T-helper 22 cell (primary cell): ENCODE results near the gene CLSTN2.

ENCODE experiments used
- DNase-seq: peaks from one replicate; pipeline ENCODE4 v3.0.0-alpha.2; 2020; ENCODE audit warnings: low read depth

The CLSTN2 gene

DNA sequence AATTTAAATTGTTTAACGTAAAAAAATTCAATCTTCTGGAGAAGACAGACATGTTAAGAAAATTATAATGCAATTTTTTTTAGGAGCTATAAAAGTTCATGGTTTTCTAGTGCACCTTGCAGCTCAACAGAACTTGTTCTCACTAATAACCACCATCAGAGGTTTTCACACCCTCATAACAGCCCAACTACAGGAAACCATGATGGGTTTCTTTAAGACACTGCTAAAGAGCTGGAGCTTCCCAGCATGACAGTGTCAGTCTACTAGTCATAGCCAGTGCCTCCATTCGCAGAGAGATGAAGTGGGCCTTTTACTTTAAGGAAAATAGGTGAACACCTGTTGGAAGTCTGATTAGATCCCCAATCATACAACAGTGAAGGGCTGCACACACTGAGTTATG lies 518.8 kb downstream of the CLSTN2 start:
- DNase-seq = no peak

DNA sequence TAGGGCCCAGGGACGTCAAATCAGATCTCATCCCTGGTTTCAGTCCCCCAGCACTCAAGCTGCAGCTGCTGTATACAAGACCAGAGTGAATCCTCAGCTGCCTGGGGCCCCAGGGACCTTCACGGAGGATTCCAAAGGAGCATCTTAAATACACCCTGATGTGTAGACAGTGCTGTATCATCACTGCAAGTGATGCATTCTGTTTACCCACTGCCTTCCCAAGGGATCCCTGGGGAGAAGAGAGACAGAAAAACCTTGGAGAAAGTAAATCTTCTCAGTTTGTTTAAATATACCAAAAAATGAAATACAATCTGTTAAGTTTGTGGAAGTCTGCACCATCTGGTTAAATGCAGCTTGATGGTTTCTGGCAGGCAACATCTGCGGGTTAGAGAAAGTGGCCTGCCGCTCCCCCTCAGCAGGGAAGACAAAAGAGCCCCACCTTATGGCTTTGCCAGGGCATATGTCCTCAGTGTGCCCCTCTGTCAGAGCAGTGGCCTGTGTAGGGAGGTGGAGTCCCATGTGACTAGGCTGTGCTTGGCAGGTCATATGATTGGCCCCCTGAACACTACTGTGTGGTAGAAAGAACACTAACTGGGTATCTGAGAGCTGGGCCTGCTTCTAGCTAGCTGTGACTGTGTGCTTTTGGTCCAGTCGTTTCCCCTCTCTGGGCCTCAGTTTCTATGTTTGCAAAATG lies 520.7 kb downstream of the CLSTN2 start:
- DNase-seq = no peak

DNA sequence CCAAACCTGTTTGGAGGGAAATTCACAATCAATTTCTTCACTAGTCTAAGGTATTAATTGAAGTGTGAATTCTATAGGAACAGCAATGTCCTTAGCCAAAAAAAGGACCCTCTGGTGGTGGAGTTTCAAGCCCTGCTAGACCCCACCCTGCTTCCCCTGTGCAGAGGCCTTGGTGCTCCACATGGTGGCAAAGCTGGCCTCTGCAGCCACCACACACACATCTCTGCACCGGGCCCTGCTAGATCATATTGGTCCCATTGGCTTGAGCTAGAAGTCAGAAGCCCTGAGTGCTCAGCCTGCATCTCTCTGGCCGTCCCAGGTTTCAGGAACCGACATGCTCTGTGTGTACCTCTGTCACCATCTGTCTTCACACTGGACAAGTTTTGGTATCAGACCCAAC lies 522.0 kb downstream of the CLSTN2 start:
- no peak for DNase-seq

DNA sequence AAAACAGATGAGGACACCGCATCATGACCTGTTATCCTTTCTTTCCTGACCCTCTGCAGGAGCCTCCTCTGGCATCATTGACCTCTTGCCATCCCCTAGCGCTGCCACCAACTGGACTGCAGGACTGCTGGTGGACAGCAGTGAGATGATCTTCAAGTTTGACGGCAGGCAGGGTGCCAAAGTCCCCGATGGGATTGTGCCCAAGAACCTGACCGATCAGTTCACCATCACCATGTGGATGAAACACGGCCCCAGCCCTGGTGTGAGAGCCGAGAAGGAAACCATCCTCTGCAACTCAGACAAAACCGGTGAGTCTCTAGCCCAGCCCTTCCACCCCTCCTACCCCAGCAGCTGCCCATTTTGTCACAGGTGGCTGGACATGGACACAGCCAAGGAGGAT lies 524.5 kb downstream of the CLSTN2 start:
- no peak for DNase-seq

DNA sequence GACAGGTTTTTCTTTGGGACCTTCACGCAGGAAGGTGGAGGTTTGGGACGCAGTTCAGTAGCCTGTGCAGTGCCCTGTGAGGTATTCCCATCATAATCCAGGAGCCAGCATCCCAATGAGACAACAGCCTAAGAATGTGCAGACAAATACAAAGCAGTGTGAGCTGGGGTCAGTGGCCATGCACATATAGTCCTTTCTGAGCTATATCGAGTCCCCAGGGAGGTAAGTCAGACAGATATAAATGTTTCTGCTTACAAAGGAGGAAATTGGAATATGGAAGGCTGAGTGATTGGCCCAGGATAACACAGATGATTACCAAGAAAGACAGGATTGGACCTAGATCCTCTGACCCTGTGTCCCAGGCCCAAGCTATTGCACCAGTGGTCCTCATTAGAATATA lies 526.3 kb downstream of the CLSTN2 start:
- no peak for DNase-seq

DNA sequence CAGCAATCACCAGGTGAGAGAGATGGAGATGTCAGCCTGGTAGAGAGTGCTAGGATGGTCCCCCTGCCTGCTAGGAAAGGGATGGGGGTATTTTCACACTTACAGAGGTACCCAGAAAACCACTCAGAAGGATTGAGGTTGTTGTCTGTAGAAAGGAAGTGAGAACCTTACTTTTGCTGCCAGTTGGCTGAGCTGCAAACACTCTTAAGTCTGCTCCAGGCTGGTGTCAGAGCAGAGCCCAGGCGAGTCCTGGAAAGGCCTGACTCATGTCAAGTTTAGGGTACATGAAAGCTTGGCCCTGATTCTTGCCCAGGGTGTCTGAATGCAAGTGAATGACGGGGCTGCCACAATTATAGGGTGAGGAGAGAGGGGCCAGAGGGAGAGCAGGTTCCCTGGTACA lies 528.4 kb downstream of the CLSTN2 start:
- no peak for DNase-seq

DNA sequence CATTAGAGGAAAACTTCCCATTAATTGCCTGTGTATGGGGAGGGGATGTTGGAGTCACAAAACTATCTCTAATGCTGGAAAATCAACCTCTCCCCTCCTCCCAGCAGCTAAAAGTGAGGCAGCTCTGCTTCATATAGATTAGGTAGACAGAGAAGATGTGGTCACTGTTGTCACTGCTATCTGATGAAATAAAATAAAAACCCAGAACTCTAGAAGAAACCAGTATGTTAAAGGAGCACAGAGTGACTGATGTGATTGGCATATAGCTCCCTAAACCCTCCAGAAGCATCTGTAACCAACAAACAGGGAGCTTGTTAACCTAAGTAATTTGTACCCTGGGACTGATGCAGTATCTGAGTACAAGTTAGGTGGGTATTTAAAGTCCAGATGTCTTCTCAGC lies 531.0 kb downstream of the CLSTN2 start:
- no peak for DNase-seq

DNA sequence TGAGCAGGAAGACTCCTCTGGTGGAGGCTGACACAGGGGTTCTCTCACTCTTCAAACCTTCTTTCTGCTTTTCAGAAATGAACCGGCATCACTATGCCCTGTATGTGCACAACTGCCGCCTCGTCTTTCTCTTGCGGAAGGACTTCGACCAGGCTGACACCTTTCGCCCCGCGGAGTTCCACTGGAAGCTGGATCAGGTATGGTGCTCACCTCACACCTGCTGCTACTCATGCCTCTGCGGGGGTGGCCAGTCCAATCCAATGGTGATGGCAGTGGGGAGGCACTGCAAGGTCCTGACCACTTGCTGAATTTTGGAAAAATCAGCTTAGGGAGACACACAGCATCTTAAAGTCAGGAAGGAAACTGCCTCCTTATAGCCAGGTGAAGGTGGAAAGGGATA lies 531.5 kb downstream of the CLSTN2 start:
- no peak for DNase-seq

DNA sequence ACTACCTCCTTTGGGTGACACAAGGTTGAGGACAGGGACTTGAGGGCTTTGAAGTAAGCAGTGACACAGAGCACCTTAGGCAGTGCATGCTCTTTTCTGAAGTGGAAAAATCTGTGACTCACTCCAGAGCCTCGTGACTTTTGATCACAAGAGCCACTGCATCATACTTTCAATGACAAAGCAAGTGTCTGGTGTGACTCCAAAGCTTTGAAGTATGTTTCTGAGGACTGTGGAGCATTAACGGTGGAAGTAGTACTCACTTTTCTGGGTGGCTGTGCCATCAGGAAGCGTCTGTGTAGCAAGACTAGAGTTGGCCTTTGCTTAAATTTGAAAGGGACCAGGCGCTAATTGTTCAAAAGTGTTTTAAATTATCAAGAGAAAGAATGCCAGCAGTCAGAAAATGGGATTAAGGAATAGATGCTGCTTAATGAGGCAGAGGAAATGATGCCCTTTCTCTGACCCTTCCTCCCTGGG lies 532.2 kb downstream of the CLSTN2 start:
- no peak for DNase-seq

DNA sequence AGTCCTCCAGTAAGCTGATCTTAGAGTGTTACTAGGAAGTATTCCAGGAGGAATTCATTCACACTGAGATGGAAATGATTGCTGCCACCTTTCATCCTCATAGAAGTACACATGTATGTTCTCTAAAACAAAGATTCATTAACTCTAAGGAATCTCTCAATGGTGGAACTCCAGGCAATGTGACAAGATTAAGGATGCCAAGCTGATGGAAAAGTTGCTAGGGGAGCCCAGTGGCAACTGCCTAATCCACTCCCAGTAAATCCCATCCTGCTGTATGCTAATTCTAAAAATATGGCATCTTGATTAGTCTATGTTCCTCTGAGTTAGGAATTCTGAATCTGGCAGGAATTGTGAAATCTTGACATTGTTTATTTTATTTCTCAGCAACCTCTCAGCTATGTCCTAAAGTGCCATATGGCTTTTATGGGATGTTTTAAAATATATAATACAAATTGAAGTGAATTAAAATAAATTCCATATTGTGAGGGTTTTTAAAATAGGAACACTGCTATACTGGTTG lies 532.9 kb downstream of the CLSTN2 start:
- DNase-seq = no peak

DNA sequence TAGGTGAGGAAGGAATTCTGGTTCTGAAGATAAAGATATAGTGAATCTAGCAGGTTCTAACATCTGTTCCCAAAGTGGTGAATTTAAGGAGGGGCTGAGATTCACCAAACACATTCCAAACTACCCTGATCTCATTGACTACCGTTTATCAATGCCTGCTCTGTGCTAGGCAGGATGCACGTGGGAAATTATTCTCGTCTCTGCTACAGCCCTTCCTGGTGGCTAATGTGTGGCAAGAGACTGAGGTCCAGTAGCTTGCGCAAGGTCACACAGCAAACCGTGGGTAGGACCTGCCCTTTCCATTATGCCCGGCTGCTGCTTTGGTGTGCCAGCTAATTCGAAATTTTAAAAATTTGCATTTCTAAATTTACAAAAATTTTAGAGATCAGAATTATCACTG lies 533.4 kb downstream of the CLSTN2 start:
- no peak for DNase-seq

DNA sequence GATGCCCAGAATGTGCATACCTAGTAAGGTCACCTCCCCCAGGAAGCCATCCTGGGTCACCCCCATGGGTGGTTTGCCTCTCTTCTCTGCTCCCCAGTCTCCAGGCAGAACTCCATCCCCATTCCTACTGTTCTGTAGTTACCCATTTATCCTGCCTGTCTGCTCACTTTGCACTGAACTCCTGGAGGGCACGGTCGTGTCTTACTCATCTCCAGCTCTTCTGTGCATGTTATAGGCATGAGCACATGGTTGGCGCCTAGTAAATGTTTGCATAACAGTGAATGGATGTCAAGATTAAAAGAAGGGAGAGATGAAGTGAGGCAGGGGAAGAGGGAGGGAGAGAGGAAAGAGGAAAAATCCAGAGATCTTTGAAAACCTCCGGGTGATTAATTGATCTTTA lies 534.5 kb downstream of the CLSTN2 start:
- no peak for DNase-seq

DNA sequence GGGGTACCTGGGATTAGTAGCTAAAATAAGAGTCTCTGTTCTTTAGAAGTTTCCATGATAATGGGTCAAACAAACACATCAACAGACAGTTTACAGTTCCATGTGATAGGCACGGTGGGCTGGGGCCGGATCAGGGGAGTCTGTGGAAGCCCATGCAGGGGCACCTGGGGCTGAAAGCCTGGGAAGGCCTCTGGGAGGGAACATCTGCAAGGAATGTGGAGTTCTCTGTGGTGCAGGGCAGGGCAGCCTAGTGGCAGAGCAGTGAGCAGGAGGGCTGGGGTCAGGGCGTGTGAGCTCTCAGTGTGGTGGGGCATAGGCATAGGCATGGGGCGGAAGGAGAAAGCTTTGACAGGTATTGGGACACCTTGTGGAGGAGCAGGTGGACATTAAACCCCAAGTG lies 535.2 kb downstream of the CLSTN2 start:
- DNase-seq = no peak

DNA sequence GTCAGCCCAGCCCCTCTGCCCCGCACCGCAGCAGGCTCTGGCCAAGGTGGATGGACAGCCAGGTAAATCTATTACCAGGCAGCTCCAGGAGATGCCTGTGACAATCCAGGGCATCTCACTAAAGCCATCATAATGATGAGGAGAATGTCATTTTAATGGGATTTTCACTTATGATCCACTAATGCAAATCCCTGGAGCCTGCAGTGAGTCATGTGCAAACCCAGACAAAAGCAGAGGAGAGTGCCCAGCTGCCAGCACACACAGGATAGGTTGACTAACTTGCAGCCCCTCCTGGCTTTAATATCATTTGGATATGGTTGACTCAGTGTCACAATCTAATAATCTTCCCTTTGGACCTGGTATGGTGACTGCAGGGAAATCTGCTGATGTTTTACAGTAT lies 536.0 kb downstream of the CLSTN2 start:
- DNase-seq = no peak

DNA sequence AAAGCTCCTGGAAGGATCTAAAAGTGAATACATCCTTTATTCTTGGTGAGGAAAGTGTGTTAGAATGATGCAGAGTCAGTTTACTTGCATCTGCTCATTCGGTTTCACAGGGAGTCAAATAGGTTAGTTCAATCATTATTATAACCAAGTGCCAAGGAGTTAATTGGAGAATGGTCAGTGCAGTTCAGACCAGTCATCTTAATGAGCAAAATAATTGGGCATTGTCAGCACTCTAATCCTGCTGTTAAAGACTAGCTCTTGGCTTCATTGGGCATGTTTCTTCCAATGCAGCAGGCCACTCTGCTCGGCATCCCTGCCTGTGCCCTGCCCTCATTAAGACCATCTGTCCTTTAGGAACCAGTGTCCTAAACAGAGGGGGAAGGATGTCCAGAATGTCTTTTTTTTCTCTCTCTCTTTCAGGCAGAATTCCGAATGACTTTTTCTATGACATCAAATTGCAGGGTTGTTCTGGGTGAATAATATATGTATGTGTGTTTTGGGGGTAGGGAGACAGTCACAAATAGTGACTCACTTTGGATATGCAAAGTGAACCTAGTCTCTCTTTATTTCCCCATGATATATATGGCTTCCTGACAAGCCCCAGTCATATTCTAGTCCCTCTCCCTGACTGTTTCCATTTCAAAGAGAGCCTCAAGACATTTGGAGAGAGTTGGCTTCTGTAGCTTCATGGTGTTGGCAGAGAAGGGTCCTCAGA lies 537.5 kb downstream of the CLSTN2 start:
- DNase-seq = no peak

DNA sequence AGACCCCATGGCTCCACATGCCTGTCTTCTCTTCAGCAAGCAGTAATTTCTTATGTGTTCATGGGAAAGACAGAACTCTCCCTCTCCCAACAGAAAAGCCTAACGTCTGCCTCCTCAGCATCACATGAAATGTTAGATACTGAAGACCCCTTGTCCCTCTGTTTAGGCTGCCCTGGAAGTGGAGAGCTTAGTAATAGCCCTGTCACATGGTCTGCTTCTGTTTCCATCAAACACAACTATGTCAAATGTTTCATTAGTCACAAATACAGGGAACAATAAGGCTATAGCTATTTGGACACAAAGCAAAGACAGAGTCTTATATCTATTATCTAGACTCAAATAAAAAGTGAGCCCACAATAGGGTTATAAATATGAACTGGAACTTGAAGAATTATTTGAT lies 552.6 kb downstream of the CLSTN2 start:
- DNase-seq = no peak

DNA sequence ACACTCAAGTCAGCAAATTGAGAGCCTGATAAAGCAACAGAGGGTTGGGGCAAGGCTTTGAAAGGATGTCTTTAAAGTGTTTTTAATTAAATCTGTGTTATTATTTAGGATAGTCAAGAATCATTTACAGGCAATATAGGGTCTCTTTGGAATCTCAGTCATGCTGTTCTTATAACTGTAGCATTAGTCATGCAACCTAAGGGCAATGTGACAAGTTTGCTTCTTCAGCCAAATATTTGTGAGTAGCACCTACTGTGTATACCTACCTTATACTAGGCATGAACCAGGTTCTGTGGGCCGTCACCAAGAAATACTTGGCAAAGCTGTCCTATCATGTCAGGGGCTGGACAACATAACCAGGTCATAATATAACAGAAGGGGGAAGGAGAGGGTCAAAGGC lies 558.3 kb downstream of the CLSTN2 start:
- DNase-seq = no peak

DNA sequence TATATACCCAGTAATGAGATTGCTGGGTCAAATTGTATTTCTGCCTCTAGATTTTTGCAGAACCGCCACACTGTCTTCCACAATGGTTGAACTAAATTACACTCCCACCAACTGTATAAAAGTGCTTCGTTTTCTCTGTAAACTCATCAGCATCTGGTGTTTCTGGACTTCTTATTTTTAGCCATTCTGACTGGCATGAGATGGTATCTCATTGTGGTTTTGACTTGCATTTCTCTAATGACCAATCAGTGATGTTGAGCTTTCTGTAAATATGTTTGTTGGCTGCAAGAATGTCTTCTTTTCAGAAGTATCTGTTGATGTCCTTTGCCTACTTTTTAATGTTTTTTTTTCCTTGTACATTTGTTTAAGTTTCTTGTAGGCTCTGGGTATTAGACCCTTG lies 560.0 kb downstream of the CLSTN2 start:
- DNase-seq = no peak

DNA sequence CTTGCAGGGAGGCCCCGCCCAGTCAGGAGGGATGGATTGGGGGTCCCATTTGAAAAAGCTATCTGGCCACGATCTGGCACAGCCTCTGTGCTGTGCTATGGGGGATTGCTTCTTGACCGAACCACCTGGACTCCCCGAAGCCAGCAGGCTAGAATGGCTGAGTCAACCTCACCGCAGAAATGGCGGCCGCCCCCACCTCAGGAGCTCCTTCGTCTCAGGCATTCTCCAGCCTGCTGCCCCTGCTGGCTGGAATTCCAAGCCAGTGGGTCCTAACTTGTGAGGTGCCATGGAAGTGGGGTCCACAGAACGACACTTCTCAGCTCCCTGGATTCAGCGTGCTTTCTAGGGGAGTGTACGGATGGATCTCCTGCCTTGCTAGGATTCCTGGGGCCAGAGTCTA lies 562.3 kb downstream of the CLSTN2 start:
- no peak for DNase-seq

DNA sequence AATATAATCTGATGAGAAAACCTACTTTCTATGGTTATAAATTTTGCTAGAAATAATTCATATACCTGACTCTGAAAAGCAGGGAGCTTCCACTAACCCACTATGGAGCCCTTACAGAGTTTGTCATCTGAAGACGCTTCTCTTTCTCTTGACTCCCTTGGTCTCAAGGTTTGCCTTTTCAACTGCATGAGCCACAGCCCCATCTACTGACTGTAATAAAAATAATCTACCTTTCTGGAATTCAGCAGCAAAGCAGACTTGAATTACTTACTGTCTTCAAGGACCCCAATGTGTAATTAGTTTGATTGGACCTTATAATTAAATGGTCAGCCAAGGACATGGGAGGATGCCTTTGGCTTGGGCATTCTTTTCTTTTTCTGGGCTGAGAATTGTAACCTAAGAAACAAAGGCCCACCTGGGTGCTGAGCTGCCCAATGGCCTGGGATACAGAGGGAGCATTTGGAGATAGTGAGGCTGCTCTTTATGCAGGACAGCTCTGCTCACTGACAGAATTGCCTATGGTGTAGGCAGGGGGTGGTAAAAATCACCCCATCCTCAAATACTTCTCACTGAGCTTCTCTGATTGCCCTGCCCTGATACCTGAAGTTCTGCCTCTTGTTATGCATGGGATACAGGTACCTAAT lies 564.3 kb downstream of the CLSTN2 start:
- DNase-seq = no peak

DNA sequence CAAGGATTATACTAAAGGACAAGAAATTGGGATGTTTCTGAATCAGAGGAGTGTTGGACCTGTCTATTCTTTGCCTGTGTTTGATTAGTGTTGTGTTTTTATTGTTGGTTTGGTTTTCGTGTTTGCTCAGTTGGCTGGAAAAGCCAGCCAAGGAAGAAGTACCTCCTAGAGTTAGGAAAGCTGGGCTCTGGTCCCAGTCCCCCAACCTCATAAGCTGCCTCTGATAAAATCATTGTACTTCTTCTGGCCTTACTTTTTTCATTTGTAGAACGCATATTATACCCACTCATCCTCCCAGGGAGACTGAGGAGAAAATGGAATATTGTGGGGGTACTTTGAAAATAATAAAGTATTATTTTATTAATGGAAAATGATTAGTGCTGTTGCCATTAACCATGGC lies 565.5 kb downstream of the CLSTN2 start:
- no peak for DNase-seq

DNA sequence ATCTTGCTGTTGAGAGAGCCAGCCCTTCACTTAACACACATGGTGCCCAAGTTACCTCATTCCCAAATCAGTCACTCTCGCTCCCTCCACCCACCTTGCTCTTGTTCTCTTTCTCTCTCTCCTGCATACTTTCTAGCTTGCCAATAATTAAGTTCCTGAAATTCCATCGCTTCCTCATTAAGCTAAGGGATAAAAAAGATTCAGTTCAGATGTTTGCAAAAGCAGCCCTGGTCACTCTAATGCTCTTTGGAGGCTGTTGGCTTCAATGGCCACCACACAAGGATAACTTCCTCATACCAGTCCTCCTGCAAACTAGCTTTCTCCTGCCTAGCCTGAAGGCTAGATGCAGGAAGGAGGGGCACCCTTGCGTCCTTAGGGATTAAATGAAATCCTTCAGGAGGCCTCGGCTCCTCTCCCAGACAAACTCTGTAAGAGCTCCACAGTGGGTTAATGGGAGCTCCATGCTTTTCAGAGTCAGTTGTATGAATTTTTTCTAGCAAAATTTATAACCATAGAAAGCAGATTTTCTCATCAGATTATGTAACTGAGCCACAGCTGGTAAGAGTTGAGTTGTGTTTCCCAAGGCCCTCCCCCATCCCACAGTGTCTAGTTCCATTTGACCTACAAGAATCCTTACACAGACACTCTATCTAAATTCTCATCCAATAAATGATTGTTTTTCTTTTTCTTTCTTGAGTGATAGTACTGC lies 566.2 kb downstream of the CLSTN2 start:
- DNase-seq = no peak
